ENCODE measurements around the gene NEK6.

The NEK6 gene

GRCh38 chr9:124345751-124346281 is 88.1 kb downstream of the NEK6 start:
- no peak for DNase-seq

- DNase-seq, result no peak
Measured at GRCh38 chr9:124346347-124347163, 88.8 kb downstream of the NEK6 start.

- no peak for DNase-seq
Measured at GRCh38 chr9:124347206-124347967, 89.6 kb downstream of the NEK6 start.

GRCh38 chr9:124347968-124348358 is 90.2 kb downstream of the NEK6 start:
- no peak for DNase-seq

DNA sequence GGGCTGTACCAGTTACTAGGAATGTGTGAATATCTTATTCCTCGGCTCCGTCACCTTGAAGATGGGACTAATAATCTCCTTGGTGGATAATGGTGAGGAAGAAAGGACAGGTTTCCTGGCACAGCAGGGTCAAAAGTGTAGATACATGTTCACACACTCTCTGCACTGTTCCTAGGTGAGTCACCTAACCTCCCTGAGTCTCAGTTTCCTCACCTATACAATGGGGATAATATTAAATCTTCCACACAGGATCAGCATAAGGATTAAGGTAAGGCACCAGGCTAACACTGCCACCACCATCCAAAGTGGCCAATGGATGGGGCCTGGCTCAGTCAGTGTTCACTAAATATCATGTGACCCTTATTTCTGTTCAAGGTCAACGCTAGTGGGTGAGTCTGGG is 90.6 kb downstream of the NEK6 start:
- no peak for DNase-seq

GRCh38 chr9:124348831-124349230 is 91.1 kb downstream of the NEK6 start:
- DNase-seq, result no peak

GRCh38 chr9:124349267-124349666 is 91.5 kb downstream of the NEK6 start:
- no peak for DNase-seq

- DNase-seq, result no peak
Measured at GRCh38 chr9:124349675-124350493, 92.1 kb downstream of the NEK6 start.

DNA sequence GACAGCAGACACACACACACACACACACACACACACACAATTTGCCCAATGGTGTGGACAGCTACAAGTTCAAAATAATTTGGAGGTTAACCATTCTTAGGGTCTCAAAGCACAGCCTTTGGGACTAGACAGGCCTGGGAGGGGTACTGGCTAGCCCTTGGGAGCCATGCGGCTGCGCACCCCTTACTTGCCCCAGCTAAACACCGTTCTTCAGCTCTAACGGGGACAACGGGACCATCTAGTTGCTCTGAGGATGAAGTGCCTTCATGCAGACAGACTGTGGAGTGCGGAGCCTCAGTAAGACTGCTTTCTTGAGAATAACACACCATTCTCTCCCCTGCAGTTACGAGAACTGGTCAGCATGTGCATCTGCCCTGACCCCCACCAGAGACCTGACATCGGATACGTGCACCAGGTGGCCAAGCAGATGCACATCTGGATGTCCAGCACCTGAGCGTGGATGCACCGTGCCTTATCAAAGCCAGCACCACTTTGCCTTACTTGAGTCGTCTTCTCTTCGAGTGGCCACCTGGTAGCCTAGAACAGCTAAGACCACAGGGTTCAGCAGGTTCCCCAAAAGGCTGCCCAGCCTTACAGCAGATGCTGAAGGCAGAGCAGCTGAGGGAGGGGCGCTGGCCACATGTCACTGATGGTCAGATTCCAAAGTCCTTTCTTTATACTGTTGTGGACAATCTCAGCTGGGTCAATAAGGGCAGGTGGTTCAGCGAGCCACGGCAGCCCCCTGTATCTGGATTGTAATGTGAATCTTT is 92.9 kb downstream of the NEK6 start:
- no peak for DNase-seq

- no peak for DNase-seq
Measured at GRCh38 chr9:124351672-124352468, 94.1 kb downstream of the NEK6 start.

- no peak for DNase-seq
Measured at GRCh38 chr9:124352616-124353015, 94.9 kb downstream of the NEK6 start.

DNA sequence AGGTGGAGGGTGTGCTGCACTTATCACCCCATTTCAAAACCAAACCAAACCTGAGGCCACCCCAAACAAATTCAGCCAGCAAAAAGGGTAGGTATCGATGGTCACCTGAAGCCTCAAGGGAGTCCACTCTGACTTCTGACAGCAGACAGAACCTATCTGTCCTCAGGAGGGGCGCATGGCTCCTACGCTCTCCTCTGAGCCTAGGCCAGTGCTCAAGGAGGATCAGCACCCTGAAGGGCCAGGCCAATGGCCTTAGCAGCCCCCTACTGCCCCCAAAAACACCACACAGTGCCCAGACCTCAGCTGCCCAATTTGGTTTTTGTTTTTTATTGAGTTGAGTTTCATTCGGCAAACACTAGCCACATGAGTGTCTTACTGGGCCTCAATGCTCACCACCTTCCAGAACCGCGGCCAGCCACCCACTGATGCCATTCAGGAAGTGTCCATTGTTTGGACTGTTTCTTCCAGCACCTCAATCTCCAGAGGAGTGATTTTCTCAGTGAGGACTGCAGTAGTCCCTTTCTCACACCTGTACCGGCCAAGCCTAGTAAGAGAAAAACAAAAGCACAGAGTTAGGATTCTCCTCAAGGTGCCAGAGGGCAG is 95.5 kb downstream of the NEK6 start:
- no peak for DNase-seq

DNA sequence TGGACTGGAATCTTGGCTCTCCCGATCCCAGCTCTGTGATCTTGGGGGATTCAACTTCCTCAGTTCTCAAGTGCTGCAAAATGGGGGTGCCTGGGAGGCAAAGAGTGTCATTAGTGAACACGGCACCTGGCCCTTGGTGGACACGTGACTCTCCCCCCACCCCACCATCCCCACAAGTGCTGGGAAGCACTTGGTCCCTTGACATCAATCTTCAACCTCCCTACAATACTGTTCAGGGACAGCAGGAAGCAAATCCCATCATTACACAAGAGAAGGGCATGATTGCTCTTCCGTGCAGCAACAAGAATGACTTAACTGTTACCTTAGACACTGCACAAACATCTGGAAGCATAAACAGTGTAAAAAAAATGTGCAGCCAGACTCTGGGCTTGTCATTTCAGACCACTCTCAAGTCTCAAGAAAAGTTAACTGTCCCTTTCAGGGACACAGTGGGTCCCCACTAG is 96.1 kb downstream of the NEK6 start:
- no peak for DNase-seq

- no peak for DNase-seq
Measured at GRCh38 chr9:124354346-124355038, 96.7 kb downstream of the NEK6 start.

DNA sequence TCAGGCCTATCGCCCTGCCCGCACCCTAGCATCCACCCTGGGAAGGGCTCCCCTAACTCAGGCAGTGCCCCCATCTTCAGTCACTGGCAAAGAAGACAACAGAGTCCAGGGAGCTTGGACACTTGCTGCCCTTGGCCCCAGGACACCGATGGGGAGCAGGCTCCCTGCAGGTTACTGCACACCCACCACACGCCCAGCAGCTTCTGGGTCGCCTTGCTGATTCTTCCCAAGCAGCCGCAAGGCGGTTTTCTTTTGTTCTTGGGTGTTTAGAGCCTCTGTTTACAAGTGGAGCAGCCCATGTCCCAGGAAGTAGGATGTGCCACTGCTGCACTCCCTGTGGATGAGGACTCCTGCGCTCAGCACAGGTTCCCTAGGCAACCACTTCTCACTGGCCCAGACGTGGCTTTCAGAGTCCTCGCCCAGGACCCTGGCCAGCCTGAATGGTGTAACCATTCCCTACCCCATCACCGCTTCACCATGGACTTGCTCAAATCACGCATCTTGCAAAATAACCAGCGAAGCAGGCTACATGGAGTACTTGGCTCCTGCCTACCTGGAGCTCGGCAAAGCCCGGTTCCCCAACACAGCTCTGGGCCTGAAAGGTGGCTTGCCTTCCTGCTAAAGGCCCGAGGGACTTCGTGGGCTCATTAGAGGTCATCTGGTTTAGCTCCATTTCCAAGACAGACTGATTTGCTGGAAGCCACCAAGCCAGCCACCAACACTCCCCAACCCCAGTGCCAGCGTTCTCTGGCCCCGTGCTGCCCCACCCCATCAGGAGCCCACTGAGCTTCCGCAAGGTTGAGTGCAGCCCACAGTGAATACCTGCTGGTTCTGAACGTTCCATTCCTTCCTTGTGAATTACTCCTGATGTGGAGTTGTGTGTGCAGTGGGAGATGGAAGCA is 97.5 kb downstream of the NEK6 start:
- DNase-seq, result no peak

- DNase-seq, result no peak
Measured at GRCh38 chr9:124355941-124356744, 98.4 kb downstream of the NEK6 start.

DNA sequence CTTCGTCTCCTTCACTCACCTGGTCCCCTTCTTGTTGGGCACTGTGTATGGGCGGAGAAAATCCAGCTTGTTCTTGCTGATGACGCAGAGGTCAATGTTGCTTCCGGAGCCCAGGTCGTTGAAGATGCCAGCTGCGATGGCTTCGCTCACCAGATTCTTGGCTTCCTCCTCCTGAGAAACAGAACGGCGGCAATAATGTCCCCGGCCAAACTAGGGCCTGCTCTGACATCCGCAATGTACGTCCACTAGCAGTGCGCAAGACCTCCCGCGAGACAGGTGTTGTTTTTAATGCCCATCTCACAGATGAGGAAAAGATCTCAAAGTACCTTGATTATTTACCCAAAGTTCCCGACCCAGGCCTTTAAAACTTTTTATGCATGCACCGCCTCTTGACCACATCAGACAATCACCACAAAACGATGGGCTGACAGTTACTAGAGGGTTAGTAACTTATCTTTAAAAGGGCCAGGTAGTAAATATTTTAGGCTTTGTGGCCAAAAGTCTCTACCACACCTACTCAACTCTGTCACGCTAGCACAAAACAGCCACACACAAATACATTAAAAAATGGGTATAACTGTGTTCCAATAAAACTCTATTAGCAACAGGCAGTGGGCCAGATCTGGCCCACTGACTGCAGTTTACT is 99.1 kb downstream of the NEK6 start:
- DNase-seq, result no peak
